Spleen (tissue), 11 donors: ENCODE measurements around the gene CCDC192. TPM values are rescaled to one million over a fixed set of nuclear protein-coding genes. Genes with fewer than 3 reads are reported as not detected.

Experiments used
- DNase-seq: peaks from one replicate; pipeline ENCODE4 v3.0.0-alpha.2; 2020
- H3K27ac ChIP-seq, 8 donors: fragments of 200-600 bp; sonication (generic) in 7 of 8; 1 replicate in 4 of 8; 2 replicates in 4 of 8; pipeline versions ENCODE4 v1.5.0 to v1.8.0; 2016 to 2021; ENCODE audit warnings: inconsistent platforms in 4 of 8, mild to moderate bottlenecking in 4 of 8, moderate library complexity in 1 of 8
- H3K27me3 ChIP-seq, 7 donors: fragments of 200-600 bp; sonication (generic) in 6 of 7; replicated peaks in 1 of 7; 1 replicate in 4 of 7; 2 replicates in 3 of 7; pipeline versions ENCODE4 v1.5.0 to v1.8.0; 2016 to 2021; ENCODE audit warnings: inconsistent platforms in 3 of 7, mild to moderate bottlenecking in 1 of 7
- H3K36me3 ChIP-seq, 6 donors: fragments of 200-600 bp; sonication (generic) in 5 of 6; 1 replicate in 4 of 6; 2 replicates in 2 of 6; pipeline versions ENCODE4 v1.5.0 to v1.8.0; 2016 to 2021; ENCODE audit warnings: inconsistent platforms in 2 of 6
- H3K4me1 ChIP-seq, 6 donors: fragments of 200-600 bp; sonication (generic) in 5 of 6; 1 replicate in 3 of 6; 2 replicates in 3 of 6; pipeline versions ENCODE4 v1.5.0 to v1.8.0; 2016 to 2021; ENCODE audit warnings: inconsistent platforms in 3 of 6
- H3K4me3 ChIP-seq, 8 donors: fragments of 200-600 bp; sonication (generic) in 7 of 8; 1 replicate in 4 of 8; 2 replicates in 4 of 8; pipeline versions ENCODE4 v1.5.0 to v1.8.0; 2016 to 2021; ENCODE audit warnings: inconsistent platforms in 4 of 8, mild to moderate bottlenecking in 4 of 8, moderate library complexity in 2 of 8
- H3K9me3 ChIP-seq, 8 donors: fragments of 200-600 bp; sonication (generic) in 7 of 8; 1 replicate in 4 of 8; 2 replicates in 4 of 8; pipeline versions ENCODE4 v1.5.0 to v1.8.0; 2016 to 2021; ENCODE audit warnings: inconsistent platforms in 4 of 8
- CTCF ChIP-seq, 11 experiments: fragments of 200-600 bp in 7 of 11; fragments of 450-650 bp in 4 of 11; sonication (generic) in 4 of 11; IDR thresholded peaks in 8 of 11; conservative IDR thresholded peaks in 3 of 11; 1 replicate in 7 of 11; 2 replicates in 4 of 11; pipeline versions ENCODE4 v1.4.0 to v1.8.0; 2016 to 2021; ENCODE audit warnings: antibody characterized with exemption in 11 of 11, inconsistent platforms in 4 of 11, mild to moderate bottlenecking in 1 of 11
- POLR2A ChIP-seq, 3 donors: fragments of 450-650 bp; IDR thresholded peaks; one replicate each; pipeline ENCODE4 v1.5.1; 2017; ENCODE audit warnings: antibody characterized with exemption in 3 of 3, mild to moderate bottlenecking in 1 of 3
- POLR2AphosphoS5 ChIP-seq, 3 donors: sonication (generic); formaldehyde crosslinking; IDR thresholded peaks; one replicate each; pipeline ENCODE4 v1.5.1; 2017; ENCODE audit warnings: antibody characterized with exemption in 3 of 3
- WGBS, 5 donors: extraction: QIAGEN DNeasy Blood & Tissue Kit in 3 of 5; methylation state at CpG; one replicate each; pipeline versions ENCODE4 v1.1.5 to v1.1.7; 2013 to 2018; 5-methylcytosine and 5-hydroxymethylcytosine counted together
- intact Hi-C: fragments of 100-400 bp; cut with DNase I; formaldehyde crosslinking; loops from one replicate; pipeline ENCODE4 v1.15.0; 2023; ENCODE audit warnings: low total_unique reads
- polyA plus RNA-seq, 3 donors: library from polyadenylated mRNA; stranded (reverse); fragments of 200-250 nt; gene quantifications; one replicate each; pipeline ENCODE4 v1.2.1, GENCODE V29; 2013
- total RNA-seq, 7 donors: library from RNA; depleted of rRNA in 3 of 7; stranded (reverse); fragments of >200 nt in 3 of 7; fragmentation: NEBNext Ultra II Directional in 4 of 7; extraction: Animal tissue kit (Norgen Biotek cat#: 25700) in 4 of 7; gene quantifications; one replicate each; pipeline versions ENCODE4 v1.1.0 to v1.2.1, GENCODE V29; 2016 to 2021
- donor health status: healthy with polysubstance abuse.
- donor health status: DM: no; HTN: no; CAD: no; lungs with moderate emphysema.
- donor health status: DM: no; HTN: no; CAD: no.
- donor health status: Bipolar disorder and iron deficiency.
- donor health status: healthy.
- donor health status: DM: no; HTN: no; CAD: no.
- donor health status: DM: yes; HTN: yes; CAD: no.

CCDC192 gene
- total and polyA plus RNA-seq, 10 donors: not detected

GRCh38 chr5:127909066-127909465 lies 205.9 kb downstream of the CCDC192 start:
- no peaks in the 10 kb centered on the region for H3K9me3 ChIP-seq
- no peaks in the 10 kb centered on the region for H3K36me3 ChIP-seq
- H3K27ac ChIP-seq: no peak overlapping the region
- intact Hi-C loops: no loop called here
- H3K27me3 ChIP-seq: no peaks in the 10 kb centered on the region
- no peak for DNase-seq
- no peak overlapping the region for H3K4me3 ChIP-seq
- WGBS, 5 donors: 32 to 52% (median 39%) methylated on average over 3 of the region's 3 CpGs
- H3K4me1 ChIP-seq: no peaks in the 10 kb centered on the region
- TF ChIP-seq CTCF (IDR thresholded peaks at IDR 0.05 in 8 of 11, conservative IDR thresholded peaks at IDR 0.05 in 3 of 11) (peak in 5 of 11 experiments; percentile 25 to 41 (median 29)), POLR2AphosphoS5 (IDR thresholded peaks at IDR 0.05) (no peak)

GRCh38 chr5:127909821-127910220 lies 206.6 kb downstream of the CCDC192 start:
- Histone ChIP-seq H3K4me1 (no peaks in the 10 kb centered on the region), H3K27ac (no peak overlapping the region), H3K27me3 (no peaks in the 10 kb centered on the region), H3K9me3 (no peaks in the 10 kb centered on the region), H3K36me3 (no peaks in the 10 kb centered on the region), H3K4me3 (no peak overlapping the region)
- TF ChIP-seq POLR2AphosphoS5 (IDR thresholded peaks at IDR 0.05) (no peak), CTCF (IDR thresholded peaks at IDR 0.05 in 8 of 11, conservative IDR thresholded peaks at IDR 0.05 in 3 of 11) (no peak), POLR2A (IDR thresholded peaks at IDR 0.05) (no peak)
- 59 to 82% (median 74%) methylated on average over 1 of the region's 1 CpG for WGBS, 5 donors
- intact Hi-C loops: no loop called here
- no peak for DNase-seq

GRCh38 chr5:127910307-127910956 lies 207.2 kb downstream of the CCDC192 start:
- Histone ChIP-seq H3K9me3 (no peaks in the 10 kb centered on the region), H3K36me3 (no peaks in the 10 kb centered on the region), H3K27ac (no peak overlapping the region), H3K27me3 (no peaks in the 10 kb centered on the region), H3K4me3 (no peak overlapping the region), H3K4me1 (no peaks in the 10 kb centered on the region)
- 93 to 100% (median 95%) methylated on average over 2 of the region's 2 CpGs for WGBS, 5 donors
- intact Hi-C loops: no loop called here
- TF ChIP-seq CTCF (IDR thresholded peaks at IDR 0.05 in 8 of 11, conservative IDR thresholded peaks at IDR 0.05 in 3 of 11) (no peak), POLR2A (IDR thresholded peaks at IDR 0.05) (no peak), POLR2AphosphoS5 (IDR thresholded peaks at IDR 0.05) (no peak)
- no peak for DNase-seq

- Histone ChIP-seq H3K4me1 (no peaks in the 10 kb centered on the region), H3K27me3 (no peaks in the 10 kb centered on the region), H3K36me3 (no peaks in the 10 kb centered on the region), H3K4me3 (no peak overlapping the region), H3K9me3 (no peaks in the 10 kb centered on the region), H3K27ac (no peak overlapping the region)
- WGBS, 5 donors: 90 to 98% (median 91%) methylated on average over 2 of the region's 2 CpGs
- no peak for TF ChIP-seq CTCF (IDR thresholded peaks at IDR 0.05 in 8 of 11, conservative IDR thresholded peaks at IDR 0.05 in 3 of 11)
- no peak for TF ChIP-seq POLR2A (IDR thresholded peaks at IDR 0.05)
- no peak for TF ChIP-seq POLR2AphosphoS5 (IDR thresholded peaks at IDR 0.05)
- intact Hi-C loops: no loop called here
- no peak for DNase-seq
Observed at GRCh38 chr5:127911619-127912018, 208.4 kb downstream of the CCDC192 start.
